ENCODE measurements around the gene ANKS1A. TPM values are rescaled to one million over a fixed set of nuclear protein-coding genes. Genes with fewer than 3 reads are reported as not detected.

ANKS1A gene
- total RNA-seq, 2 donors from 2014 or later: 26.7 to 30.9 TPM

DNA sequence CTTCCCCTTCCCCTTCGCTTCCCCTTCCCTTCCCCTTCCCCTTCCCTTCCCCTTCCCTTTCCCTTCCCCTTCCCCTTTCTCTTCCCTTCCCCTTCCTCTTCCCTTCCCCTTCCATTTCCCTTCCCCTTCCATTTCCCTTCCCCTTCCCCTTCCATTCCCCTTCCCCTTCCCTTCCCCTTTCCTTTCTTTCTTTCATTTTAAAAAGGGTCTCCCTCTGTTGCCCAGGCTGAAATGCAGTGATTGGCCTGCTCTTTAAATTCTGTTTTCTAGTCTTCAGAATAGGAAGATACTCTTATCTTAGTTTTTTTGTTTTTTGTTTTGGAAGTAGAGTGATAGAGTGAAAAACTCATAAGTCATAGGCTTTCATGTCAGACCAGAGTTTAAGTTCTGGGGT, 85.2 kb downstream of the ANKS1A start:
- Histone ChIP-seq H3K27me3 (no peaks in the 10 kb centered on the region), H3K9me3 (no peaks in the 10 kb centered on the region), H3K27ac (no peak overlapping the region), H3K36me3 (peaks cover 14% of the 10 kb centered on the region), H3K4me1 (peaks cover 0 to 4% of the 10 kb centered on the region in 2 donors), H3K4me3 (no peak overlapping the region)
- no peak for DNase-seq (ENCODE audit: low spot score)
- TF ChIP-seq, protein P1, sequence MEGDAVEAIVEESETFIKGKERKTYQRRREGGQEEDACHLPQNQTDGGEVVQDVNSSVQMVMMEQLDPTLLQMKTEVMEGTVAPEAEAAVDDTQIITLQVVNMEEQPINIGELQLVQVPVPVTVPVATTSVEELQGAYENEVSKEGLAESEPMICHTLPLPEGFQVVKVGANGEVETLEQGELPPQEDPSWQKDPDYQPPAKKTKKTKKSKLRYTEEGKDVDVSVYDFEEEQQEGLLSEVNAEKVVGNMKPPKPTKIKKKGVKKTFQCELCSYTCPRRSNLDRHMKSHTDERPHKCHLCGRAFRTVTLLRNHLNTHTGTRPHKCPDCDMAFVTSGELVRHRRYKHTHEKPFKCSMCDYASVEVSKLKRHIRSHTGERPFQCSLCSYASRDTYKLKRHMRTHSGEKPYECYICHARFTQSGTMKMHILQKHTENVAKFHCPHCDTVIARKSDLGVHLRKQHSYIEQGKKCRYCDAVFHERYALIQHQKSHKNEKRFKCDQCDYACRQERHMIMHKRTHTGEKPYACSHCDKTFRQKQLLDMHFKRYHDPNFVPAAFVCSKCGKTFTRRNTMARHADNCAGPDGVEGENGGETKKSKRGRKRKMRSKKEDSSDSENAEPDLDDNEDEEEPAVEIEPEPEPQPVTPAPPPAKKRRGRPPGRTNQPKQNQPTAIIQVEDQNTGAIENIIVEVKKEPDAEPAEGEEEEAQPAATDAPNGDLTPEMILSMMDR (IDR thresholded peaks at IDR 0.05): no peak

DNA sequence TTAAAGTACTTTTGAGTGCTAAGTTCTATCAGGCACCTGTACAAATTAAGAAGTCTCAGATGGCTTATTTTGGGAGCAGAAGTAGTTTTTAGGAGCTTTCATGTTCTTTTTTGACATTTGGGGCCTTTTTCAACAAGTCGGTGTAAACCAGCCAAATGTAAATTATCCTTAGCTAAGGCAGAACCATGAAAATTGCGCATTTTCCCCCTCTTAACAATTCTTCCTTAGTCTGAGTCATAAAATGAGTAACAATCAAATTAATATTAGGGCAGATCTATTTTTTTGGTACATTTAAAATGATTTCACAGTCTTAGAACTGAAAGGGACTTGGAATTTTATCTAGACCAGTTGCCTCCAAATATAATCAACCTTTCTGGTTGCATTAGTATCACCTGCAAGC, 87.2 kb downstream of the ANKS1A start:
- H3K4me1 ChIP-seq: peaks cover 0 to 13% of the 10 kb centered on the region in 2 donors
- no peak overlapping the region for H3K27ac ChIP-seq
- no peak overlapping the region for H3K4me3 ChIP-seq
- no peak for DNase-seq (ENCODE audit: low spot score)
- no peaks in the 10 kb centered on the region for H3K36me3 ChIP-seq
- no peaks in the 10 kb centered on the region for H3K9me3 ChIP-seq
- TF ChIP-seq, protein P1 (IDR thresholded peaks at IDR 0.05): no peak
- no peaks in the 10 kb centered on the region for H3K27me3 ChIP-seq

DNA sequence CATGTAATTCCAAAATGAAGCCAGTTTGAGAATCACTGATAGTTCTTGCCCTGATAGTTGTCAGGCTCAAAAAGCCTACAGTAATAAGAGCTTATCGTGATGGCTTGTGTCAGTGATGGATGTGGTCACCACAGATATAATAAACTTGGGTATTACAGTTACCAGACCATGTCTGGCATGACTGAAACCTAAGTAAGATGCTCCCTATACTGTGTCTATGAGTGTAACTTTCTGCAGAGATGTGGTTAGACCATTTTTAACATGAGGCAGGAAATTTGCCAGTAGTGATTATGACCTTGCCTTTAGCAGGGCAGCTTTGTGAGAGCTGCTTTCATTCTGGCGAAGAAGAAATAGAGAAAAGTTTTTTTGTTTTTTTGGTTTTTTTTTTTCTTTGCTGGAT, 90.2 kb downstream of the ANKS1A start:
- Histone ChIP-seq H3K9me3 (no peaks in the 10 kb centered on the region), H3K4me1 (peaks cover 0 to 13% of the 10 kb centered on the region in 2 donors), H3K27me3 (no peaks in the 10 kb centered on the region), H3K4me3 (no peak overlapping the region), H3K36me3 (no peaks in the 10 kb centered on the region), H3K27ac (peak overlapping the region in 1 of 2 donors; percentile 31)
- DNase-seq (ENCODE audit: low spot score): no peak
- TF ChIP-seq, protein P1 (IDR thresholded peaks at IDR 0.05): no peak

DNA sequence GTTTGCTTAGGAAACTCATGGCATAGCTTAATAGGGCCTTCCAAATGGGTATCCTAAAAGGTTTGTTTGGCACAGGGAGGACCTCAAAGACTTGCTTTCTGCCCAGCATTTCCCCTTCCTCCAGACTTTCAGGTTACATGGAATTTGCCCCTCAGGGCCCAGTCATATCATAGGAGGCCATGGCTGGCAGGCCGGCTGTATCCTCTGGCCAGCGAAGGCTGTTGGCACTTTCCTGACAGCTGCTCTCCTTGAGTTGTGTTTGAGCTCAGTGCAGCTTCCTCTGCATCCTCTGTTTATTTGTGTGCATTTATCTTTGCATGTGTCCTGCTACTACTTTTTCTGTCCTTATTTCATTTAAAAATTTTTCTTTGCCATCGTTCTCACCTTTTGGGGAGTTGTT, 90.9 kb downstream of the ANKS1A start:
- Histone ChIP-seq H3K4me3 (no peak overlapping the region), H3K9me3 (no peaks in the 10 kb centered on the region), H3K27me3 (no peaks in the 10 kb centered on the region), H3K27ac (peak overlapping the region in 1 of 2 donors; percentile 31), H3K4me1 (peaks cover 0 to 13% of the 10 kb centered on the region in 2 donors), H3K36me3 (peaks cover under 1% of the 10 kb centered on the region)
- no peak for DNase-seq (ENCODE audit: low spot score)
- TF ChIP-seq, protein P1 (IDR thresholded peaks at IDR 0.05): no peak

DNA sequence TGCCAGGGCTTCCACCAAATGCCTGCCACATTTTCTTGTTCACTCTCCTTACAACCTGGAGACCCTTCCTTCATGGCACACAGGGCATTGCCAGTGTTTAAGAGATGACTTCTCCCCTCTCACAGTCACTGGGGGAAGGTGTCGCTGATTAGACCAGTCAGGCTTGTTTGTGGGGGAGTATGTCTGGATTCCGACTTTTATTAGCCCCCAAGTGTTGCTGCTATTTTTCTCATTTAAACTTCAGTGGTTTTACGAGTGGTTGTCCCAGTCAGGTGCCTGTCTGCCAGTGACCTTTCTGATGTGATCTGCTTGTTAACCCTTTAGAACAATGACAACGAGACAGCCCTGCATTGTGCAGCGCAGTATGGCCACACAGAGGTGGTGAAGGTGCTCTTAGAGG, 92.3 kb downstream of the ANKS1A start:
- TF ChIP-seq, protein P1 (IDR thresholded peaks at IDR 0.05): no peak
- Histone ChIP-seq H3K9me3 (no peaks in the 10 kb centered on the region), H3K4me1 (peaks cover 0 to 13% of the 10 kb centered on the region in 2 donors), H3K36me3 (peaks cover 15% of the 10 kb centered on the region), H3K4me3 (no peak overlapping the region), H3K27ac (no peak overlapping the region), H3K27me3 (no peaks in the 10 kb centered on the region)
- DNase-seq (ENCODE audit: low spot score): no peak

DNA sequence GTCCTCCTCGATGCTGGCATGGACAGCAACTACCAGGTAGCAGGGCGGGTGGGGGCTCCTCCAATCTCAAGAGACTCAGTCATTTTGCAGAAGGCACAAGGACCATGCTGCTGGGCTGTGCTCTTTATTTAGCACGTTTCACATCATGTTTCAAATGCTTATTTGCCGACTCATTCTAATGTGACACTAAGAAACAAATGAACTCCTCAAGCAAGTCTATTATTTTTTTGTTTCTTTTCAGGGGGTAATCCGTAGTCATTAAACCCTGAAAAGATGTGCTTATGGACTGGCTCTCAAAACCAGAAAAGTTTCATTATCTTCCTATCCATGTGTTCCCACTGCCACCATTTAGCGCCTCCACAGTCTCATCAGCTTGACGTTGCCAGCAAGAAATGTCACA, 92.9 kb downstream of the ANKS1A start:
- H3K9me3 ChIP-seq: no peaks in the 10 kb centered on the region
- H3K36me3 ChIP-seq: peaks cover 17% of the 10 kb centered on the region
- TF ChIP-seq, protein P1 (IDR thresholded peaks at IDR 0.05): no peak
- H3K27ac ChIP-seq: no peak overlapping the region
- no peak for DNase-seq (ENCODE audit: low spot score)
- H3K4me3 ChIP-seq: no peak overlapping the region
- peaks cover 0 to 15% of the 10 kb centered on the region in 2 donors for H3K4me1 ChIP-seq
- H3K27me3 ChIP-seq: no peaks in the 10 kb centered on the region
